ENCODE results near the gene CAMTA1. TPM values are rescaled to one million over a fixed set of nuclear protein-coding genes. Genes with fewer than 3 reads are reported as not detected.

CAMTA1 gene
- total RNA-seq, 1 donor from 2014 or later: 160 TPM

DNA sequence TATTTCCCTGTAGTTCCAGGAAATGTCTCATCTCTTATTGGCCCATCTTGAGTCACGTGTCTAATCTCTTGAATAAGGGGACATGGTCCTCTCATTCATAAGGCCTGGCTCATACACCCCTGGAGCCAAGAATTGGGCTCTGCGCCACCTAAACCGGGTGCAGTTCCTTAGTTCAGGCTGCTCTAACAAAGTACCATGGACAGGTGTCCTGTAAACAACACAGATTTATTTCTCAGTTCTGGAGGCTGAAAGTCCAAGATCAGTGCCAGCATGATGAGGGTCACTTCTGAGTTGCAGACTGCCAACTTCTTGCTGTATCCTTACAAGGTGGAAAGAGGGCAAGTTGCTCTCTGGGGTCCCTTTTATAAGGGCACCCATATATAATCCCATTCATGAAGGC lies 925.6 kb downstream of the CAMTA1 start:
- Histone ChIP-seq H3K36me3 (no peaks in the 10 kb centered on the region), H3K27me3 (ENCODE audit: low read depth) (no peaks in the 10 kb centered on the region), H3K4me1 (peaks cover 3% of the 10 kb centered on the region), H3K27ac (replicated peaks) (no peak overlapping the region), H3K4me3 (no peak overlapping the region), H3K9me3 (replicated peaks) (no peaks in the 10 kb centered on the region)
- TF ChIP-seq, protein P1, sequence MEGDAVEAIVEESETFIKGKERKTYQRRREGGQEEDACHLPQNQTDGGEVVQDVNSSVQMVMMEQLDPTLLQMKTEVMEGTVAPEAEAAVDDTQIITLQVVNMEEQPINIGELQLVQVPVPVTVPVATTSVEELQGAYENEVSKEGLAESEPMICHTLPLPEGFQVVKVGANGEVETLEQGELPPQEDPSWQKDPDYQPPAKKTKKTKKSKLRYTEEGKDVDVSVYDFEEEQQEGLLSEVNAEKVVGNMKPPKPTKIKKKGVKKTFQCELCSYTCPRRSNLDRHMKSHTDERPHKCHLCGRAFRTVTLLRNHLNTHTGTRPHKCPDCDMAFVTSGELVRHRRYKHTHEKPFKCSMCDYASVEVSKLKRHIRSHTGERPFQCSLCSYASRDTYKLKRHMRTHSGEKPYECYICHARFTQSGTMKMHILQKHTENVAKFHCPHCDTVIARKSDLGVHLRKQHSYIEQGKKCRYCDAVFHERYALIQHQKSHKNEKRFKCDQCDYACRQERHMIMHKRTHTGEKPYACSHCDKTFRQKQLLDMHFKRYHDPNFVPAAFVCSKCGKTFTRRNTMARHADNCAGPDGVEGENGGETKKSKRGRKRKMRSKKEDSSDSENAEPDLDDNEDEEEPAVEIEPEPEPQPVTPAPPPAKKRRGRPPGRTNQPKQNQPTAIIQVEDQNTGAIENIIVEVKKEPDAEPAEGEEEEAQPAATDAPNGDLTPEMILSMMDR (IDR thresholded peaks at IDR 0.05; ENCODE audit: borderline replicate concordance): no peak
- intact Hi-C loops (cut with micrococcal nuclease): no loop called here
- DNase-seq: no peak

DNA sequence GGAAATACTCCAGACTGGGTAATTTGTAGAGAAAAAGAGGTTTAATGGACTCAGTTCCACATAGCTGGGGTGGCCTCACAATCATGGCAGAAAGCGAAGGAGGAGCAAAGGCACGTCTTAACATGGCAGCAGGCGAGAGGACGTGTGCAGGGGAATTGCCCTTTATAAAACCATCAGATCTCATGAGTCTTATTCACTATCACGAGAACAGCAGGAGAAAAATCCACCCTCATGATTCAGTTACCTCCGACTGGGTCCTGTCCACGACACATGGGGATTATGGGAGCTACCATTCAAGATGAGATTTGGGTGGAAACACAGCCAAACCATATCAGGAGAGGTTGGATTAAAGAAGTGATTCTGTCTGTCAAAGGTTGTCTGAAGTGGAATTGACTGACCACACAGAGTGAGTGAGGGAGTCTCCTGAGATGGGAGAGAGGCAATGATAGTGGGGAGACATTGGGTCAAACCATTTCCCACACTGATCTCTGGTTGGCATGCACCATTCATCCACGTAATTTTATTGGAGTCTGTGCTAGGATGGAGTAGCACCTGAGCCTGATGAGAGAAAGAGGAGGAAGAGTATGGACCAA lies 927.6 kb downstream of the CAMTA1 start:
- H3K27me3 ChIP-seq (ENCODE audit: low read depth): no peaks in the 10 kb centered on the region
- no peaks in the 10 kb centered on the region for H3K36me3 ChIP-seq
- intact Hi-C loops (cut with micrococcal nuclease): no loop called here
- no peak overlapping the region for H3K27ac ChIP-seq (replicated peaks)
- no peak overlapping the region for H3K4me3 ChIP-seq
- no peaks in the 10 kb centered on the region for H3K9me3 ChIP-seq (replicated peaks)
- no peak for DNase-seq
- TF ChIP-seq, protein P1 (IDR thresholded peaks at IDR 0.05; ENCODE audit: borderline replicate concordance): no peak
- no peaks in the 10 kb centered on the region for H3K4me1 ChIP-seq

DNA sequence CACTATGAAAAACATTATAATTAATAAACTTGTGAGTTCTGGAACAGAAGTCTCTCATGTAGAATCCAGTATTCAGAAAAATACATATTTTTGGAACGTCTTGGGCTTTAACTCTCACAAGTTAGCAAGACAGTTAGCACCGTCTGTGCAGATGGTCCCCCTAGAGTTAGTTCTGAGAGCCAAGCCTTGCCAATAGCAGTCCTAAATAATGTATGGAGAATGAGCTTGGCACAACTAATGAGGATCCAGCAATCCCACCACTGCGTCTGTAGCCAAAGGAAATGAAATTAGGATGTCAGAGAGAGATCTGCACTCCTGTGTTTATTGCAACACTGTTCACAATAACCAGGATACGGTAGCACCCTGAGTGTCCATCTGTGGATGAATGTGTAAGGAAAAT lies 931.3 kb downstream of the CAMTA1 start:
- Histone ChIP-seq H3K4me1 (peaks cover 24% of the 10 kb centered on the region), H3K4me3 (no peak overlapping the region), H3K9me3 (replicated peaks) (no peaks in the 10 kb centered on the region), H3K27ac (replicated peaks) (no peak overlapping the region), H3K27me3 (ENCODE audit: low read depth) (no peaks in the 10 kb centered on the region), H3K36me3 (no peaks in the 10 kb centered on the region)
- DNase-seq: no peak
- TF ChIP-seq, protein P1 (IDR thresholded peaks at IDR 0.05; ENCODE audit: borderline replicate concordance): no peak
- intact Hi-C loops (cut with micrococcal nuclease): no loop called here

DNA sequence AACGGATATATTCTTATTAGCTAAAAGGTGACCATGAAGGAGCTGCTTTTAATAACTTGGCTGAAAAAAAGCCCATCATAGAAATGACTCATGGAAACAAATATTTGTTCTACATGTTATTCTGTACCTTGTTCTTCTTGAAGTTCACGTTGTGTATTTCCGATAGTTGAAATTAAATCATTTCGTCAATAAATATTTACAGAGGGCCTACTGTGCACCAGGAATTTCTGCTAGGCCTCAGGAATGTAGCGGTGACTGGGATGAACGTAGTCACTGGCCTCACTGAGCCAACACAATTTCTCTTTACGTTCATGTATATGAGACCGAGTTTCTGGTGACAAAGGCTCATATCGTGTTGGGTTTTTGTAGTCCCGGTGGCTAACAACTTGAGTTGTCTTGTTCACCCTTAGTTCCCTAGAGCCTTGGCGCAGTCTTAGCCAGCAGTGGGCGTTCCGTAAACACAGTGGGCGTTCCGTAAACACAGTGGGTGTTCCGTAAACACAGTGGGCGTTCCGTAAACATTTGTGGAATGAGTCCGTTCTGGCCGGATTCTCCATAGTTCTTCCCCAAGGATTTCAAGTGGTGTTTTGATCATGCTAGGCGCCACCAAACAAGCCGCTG lies 932.6 kb downstream of the CAMTA1 start:
- H3K36me3 ChIP-seq: no peaks in the 10 kb centered on the region
- H3K27me3 ChIP-seq (ENCODE audit: low read depth): no peaks in the 10 kb centered on the region
- H3K9me3 ChIP-seq (replicated peaks): no peaks in the 10 kb centered on the region
- H3K27ac ChIP-seq (replicated peaks): no peak overlapping the region
- DNase-seq: no peak
- TF ChIP-seq, protein P1 (IDR thresholded peaks at IDR 0.05; ENCODE audit: borderline replicate concordance): no peak
- H3K4me3 ChIP-seq: no peak overlapping the region
- intact Hi-C loops (cut with micrococcal nuclease): no loop called here
- peaks cover 38% of the 10 kb centered on the region for H3K4me1 ChIP-seq

DNA sequence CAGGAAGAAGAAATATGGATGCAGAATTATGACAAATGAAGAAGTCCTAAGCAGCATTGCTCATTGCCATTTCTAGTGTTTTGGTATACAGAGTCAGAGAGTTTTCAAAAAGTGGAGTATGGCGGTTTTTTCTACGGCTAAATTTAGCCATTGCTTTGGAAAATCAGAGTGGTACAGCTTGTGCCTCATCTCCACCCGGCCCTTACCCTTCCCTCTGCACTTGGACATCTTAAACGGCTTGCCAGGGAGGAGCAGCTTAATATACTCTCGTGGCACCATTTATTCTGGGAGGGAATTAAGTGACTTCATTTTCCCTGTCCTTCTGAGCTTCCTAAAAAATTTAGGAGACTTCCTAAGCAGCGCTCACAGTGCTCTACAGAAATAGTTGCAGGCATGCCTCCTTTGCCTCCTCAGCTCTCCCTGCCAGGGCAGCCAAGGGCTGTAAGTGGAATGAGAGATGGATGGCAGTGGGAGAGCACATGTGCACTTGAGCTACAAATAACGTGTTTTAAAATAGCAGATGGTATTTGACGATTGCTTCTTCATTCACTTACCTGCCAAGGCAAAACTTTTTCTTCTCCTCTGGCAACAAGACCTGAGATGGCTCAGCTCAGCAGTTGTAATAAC lies 934.3 kb downstream of the CAMTA1 start:
- Histone ChIP-seq H3K36me3 (no peaks in the 10 kb centered on the region), H3K9me3 (replicated peaks) (no peaks in the 10 kb centered on the region), H3K4me1 (peaks cover 41% of the 10 kb centered on the region), H3K4me3 (peak overlapping the region; percentile 23), H3K27ac (replicated peaks) (peak overlapping the region; percentile 66), H3K27me3 (ENCODE audit: low read depth) (no peaks in the 10 kb centered on the region)
- intact Hi-C loops (cut with micrococcal nuclease): no loop called here
- DNase-seq: peak; percentile 22
- TF ChIP-seq, protein P1 (IDR thresholded peaks at IDR 0.05; ENCODE audit: borderline replicate concordance): no peak

Measured in left ventricle myocardium inferior (tissue), 1 donor.